ENCODE data around the gene AP3D1. TPM values are rescaled to one million over a fixed set of nuclear protein-coding genes. Genes with fewer than 3 reads are reported as not detected.

Gene AP3D1
- total RNA-seq, 2 experiments from 2014 or later, result 110 to 127 TPM

DNA sequence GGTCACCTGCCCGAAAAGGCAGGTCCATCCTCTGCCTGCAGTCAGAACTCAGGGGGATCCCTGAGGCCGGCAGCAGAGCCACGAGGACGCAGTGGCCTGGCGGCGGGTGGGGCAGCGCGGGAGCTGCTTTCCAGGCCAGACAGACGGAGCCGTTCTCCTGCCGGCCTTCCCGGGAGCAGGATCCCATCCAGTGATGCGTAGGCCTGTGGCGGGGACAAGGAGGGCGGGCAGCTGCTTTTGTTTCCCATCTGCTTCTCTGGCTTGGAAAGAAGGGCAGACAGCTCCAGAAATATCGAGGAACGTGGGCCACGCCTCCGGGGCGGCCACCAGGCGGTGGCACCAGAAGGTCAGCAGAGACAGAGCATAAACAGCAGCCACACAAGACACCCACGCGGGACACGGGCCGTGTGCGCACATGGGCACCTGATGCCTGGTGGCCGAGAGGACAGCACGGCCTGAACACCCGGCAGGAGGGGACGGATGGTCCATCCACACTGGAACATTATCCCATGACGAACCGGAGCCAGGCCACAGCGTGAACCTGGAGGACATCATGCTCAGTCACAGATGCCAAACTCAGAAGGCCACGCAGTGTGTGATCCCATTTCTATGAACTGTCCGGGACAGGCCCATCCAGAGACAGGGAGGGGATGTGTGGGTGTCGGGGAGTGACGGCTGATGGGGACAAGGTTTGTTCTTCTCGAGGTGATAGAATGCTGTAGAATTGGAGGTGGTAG lies 86.4 kb downstream of the AP3D1 start:
- Mint-ChIP-seq H3K4me3 (no peak overlapping the region), H3K9me3 (ENCODE audit: low read depth) (no peaks in the 10 kb centered on the region), H3K27me3 (no peaks in the 10 kb centered on the region), H3K36me3 (peaks cover 3% of the 10 kb centered on the region), H3K4me1 (peaks cover 18% of the 10 kb centered on the region), H3K27ac (no peak overlapping the region)
- ATAC-seq (no peak), DNase-seq (no peak)
- CTCF ChIA-PET, result no interaction called here

DNA sequence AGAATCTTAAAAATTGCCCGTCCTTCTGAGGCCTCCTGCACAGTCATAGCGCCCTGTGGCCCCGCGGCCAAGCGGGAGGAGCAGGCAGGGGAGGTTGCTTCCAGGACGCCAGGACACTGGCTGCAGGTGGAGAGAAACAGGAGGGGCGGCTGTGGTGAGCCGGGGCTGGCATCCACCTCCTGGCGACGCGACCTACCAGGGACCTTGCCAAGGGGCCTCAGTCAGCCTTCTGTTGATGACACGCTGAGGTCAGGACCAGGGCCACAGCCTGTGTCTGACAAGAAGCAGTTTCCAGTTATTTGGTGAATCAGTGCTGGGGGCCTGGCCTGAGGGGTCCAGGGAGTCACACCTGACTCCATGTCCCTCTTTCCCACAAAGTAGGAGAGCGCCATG lies 87.0 kb downstream of the AP3D1 start:
- H3K4me3 Mint-ChIP-seq, result no peak overlapping the region
- ATAC-seq (no peak), DNase-seq (no peak)
- no peaks in the 10 kb centered on the region for H3K36me3 Mint-ChIP-seq
- no peaks in the 10 kb centered on the region for H3K27me3 Mint-ChIP-seq
- H3K9me3 Mint-ChIP-seq (ENCODE audit: low read depth), result no peaks in the 10 kb centered on the region
- no peak overlapping the region for H3K27ac Mint-ChIP-seq
- CTCF ChIA-PET, result no interaction called here
- peaks cover 16% of the 10 kb centered on the region for H3K4me1 Mint-ChIP-seq

GRCh38 chr19:2063824-2064223 lies 87.5 kb downstream of the AP3D1 start:
- CTCF ChIA-PET, result interaction anchor here (1.2 to 4.0 kb wide), 3 partner anchors 12 to 47 kb away, joined by 3 to 19 read pairs (median 4); partner anchors contain the start of gene MKNK2
- H3K4me1 Mint-ChIP-seq, result peaks cover 18% of the 10 kb centered on the region
- no peaks in the 10 kb centered on the region for H3K9me3 Mint-ChIP-seq (ENCODE audit: low read depth)
- no peak overlapping the region for H3K4me3 Mint-ChIP-seq
- no peaks in the 10 kb centered on the region for H3K27me3 Mint-ChIP-seq
- DNase-seq (no peak), ATAC-seq (no peak)
- no peaks in the 10 kb centered on the region for H3K36me3 Mint-ChIP-seq
- no peak overlapping the region for H3K27ac Mint-ChIP-seq

DNA sequence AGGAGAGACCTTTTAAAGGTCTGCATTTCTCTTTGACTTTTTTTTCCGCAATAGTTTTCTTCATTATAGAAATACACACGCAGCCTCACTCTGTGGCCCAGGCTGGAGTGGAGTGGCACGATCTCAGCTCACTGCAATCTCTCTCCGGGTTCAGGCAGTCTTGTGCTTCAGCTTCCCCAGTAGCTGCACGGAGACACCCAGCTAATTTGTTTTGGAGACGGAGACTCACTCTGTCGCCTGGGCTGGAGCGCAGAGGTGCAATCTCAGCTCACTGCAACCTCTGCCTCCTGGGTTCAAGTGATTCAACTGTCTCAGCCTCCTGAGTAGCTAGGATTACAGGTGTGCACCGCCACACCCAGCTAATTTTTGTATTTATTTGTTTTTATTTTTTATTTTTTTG lies 88.6 kb downstream of the AP3D1 start:
- peak overlapping the region; percentile 84 for H3K4me3 Mint-ChIP-seq
- no peak for DNase-seq
- no peaks in the 10 kb centered on the region for H3K27me3 Mint-ChIP-seq
- H3K4me1 Mint-ChIP-seq, result peaks cover 23% of the 10 kb centered on the region
- CTCF ChIA-PET, result interaction anchor here (0.7 to 4.0 kb wide), 4 partner anchors 11 to 46 kb away, joined by 3 to 19 read pairs (median 4); partner anchors contain the start of gene MKNK2
- ATAC-seq, result no peak
- peak overlapping the region; percentile 61 for H3K27ac Mint-ChIP-seq
- no peaks in the 10 kb centered on the region for H3K36me3 Mint-ChIP-seq
- H3K9me3 Mint-ChIP-seq (ENCODE audit: low read depth), result no peaks in the 10 kb centered on the region

DNA sequence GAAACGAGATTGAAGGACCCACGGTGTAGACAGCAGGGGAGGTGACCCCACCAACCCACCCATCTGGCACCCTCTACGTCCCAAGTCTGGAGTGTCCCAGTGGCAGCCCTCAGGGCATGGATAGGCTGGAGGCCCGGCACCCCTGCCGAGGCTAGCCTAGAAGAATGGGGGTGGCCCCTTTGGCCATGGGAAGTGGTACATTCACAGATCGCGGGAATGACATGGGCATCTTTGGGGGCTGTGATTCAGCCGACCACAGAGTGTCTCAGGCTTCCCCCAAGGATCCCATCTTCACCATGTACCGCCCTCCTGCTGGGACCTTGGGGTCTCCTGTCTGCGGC lies 89.0 kb downstream of the AP3D1 start:
- Mint-ChIP-seq H3K36me3 (no peaks in the 10 kb centered on the region), H3K27ac (peak overlapping the region; percentile 87), H3K4me1 (peaks cover 27% of the 10 kb centered on the region), H3K27me3 (no peaks in the 10 kb centered on the region), H3K4me3 (peak overlapping the region; percentile 84), H3K9me3 (ENCODE audit: low read depth) (no peaks in the 10 kb centered on the region)
- ATAC-seq (no peak), DNase-seq (no peak)
- CTCF ChIA-PET, result interaction anchor here (1.0 to 4.0 kb wide), 6 partner anchors 10 to 45 kb away, joined by 3 to 19 read pairs (median 6); partner anchors contain the start of genes IZUMO4 and MKNK2

DNA sequence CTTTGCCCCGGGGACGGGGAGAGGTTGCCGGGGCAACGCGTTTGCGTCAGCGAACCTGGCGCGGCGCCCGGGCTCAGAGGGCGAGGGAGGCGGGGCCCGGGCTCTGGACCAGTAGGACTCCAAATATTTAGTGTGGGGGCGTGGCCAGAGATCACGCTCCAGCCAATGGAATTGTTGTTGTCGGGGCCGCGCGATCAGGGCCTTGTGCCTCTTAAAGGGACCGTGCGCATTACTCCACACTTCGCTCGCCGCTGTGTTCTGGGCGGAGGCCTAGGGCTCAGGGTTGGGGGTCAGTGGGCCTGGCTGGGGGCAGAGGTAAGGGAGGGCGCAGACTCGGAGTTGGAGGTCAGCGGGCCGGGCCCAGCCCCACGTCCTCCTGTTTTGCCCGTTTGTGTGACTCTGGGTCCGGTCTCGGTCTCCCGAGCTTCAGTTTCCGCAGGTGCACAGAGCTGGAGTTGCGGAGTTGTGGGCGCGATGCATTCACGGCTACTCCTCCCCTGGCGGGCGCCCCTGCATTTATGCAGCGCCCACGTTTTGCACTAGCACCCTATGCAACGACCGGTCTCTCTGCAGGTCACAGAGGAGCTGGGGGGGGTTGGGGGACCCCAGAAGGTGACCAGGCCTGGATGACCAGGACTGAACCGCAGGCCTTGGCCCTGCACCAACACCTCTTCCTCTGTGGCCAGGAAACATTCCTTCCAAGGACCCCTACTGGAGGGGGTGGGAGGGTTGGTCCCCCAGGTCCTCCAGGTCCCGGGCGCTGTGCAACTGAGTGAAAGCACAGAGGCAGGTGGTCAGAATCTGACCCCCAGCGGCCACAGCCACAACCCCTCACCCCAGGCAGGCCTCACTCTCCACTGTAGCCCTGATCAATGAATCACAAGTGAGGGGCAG lies 89.6 kb downstream of the AP3D1 start:
- ATAC-seq (peak; percentile 94), DNase-seq (peak; percentile 100)
- Mint-ChIP-seq H3K36me3 (no peaks in the 10 kb centered on the region), H3K27ac (peak overlapping the region; percentile 87), H3K9me3 (ENCODE audit: low read depth) (no peaks in the 10 kb centered on the region), H3K27me3 (no peaks in the 10 kb centered on the region), H3K4me1 (peaks cover 32% of the 10 kb centered on the region), H3K4me3 (peak overlapping the region; percentile 84)
- CTCF ChIA-PET, result interaction anchor here (1.0 to 4.0 kb wide), 5 partner anchors 10 to 35 kb away, joined by 3 to 19 read pairs (median 6); partner anchors contain the start of genes IZUMO4 and MKNK2

DNA sequence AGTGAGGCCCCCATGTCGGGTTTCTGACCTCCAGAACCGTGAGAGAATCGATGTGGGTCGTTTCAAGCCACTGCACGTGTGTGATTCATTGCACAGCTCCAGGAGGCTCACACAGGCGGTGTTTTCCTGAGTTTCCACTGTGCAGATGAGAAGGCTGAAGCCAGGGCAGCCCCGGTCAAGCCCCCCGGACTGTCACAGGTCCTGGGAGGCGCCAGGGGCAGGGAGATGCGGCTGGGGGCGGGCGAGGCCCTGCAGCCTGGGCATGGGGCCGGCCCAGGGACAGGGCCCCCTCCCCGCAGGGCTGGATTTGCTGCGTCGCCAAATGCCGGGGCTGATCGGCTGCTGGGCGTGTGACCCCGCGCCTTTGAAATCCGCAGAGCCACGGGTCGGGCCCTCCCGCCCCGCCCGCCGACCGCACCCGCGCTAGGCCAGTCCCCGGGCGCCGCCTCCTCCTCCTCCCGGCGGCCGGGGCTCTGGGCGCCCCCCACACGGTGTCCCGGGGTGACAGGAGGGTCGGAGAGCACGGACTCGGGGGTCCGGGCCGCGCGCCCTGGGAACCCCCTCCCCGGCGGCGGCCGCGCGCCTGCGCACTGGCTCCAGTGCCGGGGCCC lies 90.4 kb downstream of the AP3D1 start:
- Mint-ChIP-seq H3K9me3 (ENCODE audit: low read depth) (no peaks in the 10 kb centered on the region), H3K4me1 (peaks cover 37% of the 10 kb centered on the region), H3K27ac (peak overlapping the region; percentile 95), H3K27me3 (no peaks in the 10 kb centered on the region), H3K36me3 (no peaks in the 10 kb centered on the region), H3K4me3 (peak overlapping the region; percentile 84)
- ATAC-seq, result peak; percentile 41
- DNase-seq, result no peak
- CTCF ChIA-PET, result interaction anchor here (1.0 to 4.0 kb wide), 5 partner anchors 9 to 36 kb away, joined by 3 to 19 read pairs (median 6); partner anchors contain the start of genes IZUMO4 and MKNK2

DNA sequence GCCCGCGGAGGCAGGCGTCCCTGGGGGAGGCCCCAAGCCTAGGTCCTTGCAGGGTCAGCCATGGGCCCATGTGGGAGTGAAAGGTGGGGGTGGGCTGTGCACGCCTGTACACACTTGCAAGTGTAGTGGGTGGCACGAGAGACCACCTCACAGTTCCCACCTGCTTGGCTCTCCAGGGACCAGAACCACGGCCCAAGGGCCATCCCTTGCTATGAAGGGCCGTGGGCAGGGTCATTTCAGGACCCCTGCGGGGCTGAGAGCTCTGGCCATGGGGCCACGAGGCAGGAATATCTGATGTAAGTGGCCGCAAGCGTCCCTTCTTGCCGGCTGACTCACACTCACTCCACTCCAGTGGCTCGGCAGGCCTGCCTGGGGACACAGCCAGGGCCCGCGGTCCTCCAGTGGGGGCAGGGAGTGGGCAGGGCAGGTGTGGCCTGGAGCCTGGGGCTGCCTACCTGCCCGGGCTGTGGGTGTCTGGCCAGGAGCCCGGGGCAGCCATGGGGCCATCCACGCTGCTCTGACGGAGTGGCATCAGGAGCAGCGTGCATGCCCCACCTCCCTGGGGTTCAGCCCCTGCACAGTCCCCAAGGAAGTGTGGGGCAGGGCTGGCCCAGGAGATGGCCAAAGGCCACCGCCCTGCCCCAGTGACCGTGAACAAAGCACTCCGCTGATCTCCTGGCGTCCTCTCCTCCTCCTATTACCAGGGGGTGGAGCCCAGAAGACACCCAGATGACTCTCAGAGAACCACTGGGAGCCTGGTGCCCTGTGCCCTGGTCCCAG lies 91.8 kb downstream of the AP3D1 start:
- Mint-ChIP-seq H3K4me3 (peak overlapping the region; percentile 84), H3K27ac (peak overlapping the region; percentile 95), H3K36me3 (no peaks in the 10 kb centered on the region), H3K4me1 (peaks cover 47% of the 10 kb centered on the region), H3K9me3 (ENCODE audit: low read depth) (no peaks in the 10 kb centered on the region), H3K27me3 (no peaks in the 10 kb centered on the region)
- ATAC-seq (no peak), DNase-seq (no peak)
- CTCF ChIA-PET, result interaction anchor here (1.6 to 4.0 kb wide), 2 partner anchors 7 to 10 kb away, joined by 5 to 19 read pairs; partner anchors contain the start of gene MKNK2

DNA sequence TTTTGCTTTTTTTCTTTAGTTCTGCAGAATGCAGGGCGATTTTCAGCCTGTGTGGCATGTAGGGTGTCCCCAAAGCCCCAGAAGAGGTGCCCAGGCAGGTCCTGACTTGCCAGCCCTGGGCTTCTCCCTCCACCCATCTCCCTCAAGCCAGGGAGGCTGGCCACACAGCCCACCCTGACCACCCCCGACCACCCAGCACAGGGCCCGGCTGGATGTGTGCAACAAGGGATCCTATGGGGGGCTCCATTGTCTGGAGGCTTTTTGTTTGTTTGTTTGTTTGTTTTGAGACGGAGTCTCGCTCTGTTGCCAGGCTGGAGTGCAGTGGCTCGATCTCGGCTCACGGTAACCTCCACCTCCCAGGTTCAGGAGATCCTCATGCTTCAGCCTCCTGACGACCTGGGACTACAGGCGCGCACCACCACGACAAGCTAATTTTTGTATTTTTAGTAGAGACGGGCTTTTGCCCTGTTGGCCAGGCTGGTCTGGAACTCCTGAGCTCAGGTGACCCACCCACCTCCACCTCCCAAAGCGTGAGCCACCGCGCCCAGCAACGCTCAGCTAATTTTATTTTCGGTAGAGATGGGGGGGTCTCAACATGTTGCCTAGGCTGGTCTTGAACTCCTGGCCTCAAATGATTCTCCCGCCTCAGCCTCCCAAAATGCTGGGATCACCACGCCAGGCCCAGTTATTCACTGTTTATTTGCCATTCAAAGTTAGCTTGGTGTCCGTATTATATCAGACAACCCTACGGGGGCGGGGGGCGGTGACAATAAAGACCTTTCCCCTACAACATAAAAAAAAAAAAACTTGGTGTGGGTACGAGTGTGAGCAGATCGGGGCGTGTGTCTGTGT lies 92.6 kb downstream of the AP3D1 start:
- Mint-ChIP-seq H3K4me1 (peaks cover 50% of the 10 kb centered on the region), H3K9me3 (ENCODE audit: low read depth) (no peaks in the 10 kb centered on the region), H3K36me3 (no peaks in the 10 kb centered on the region), H3K27ac (peak overlapping the region; percentile 74), H3K27me3 (no peaks in the 10 kb centered on the region), H3K4me3 (no peak overlapping the region)
- DNase-seq, result no peak
- CTCF ChIA-PET, result interaction anchor here (1.2 to 1.6 kb wide), 2 partner anchors 8 to 11 kb away, joined by 3 to 5 read pairs; no protein-coding TSS in a partner anchor
- no peak for ATAC-seq

DNA sequence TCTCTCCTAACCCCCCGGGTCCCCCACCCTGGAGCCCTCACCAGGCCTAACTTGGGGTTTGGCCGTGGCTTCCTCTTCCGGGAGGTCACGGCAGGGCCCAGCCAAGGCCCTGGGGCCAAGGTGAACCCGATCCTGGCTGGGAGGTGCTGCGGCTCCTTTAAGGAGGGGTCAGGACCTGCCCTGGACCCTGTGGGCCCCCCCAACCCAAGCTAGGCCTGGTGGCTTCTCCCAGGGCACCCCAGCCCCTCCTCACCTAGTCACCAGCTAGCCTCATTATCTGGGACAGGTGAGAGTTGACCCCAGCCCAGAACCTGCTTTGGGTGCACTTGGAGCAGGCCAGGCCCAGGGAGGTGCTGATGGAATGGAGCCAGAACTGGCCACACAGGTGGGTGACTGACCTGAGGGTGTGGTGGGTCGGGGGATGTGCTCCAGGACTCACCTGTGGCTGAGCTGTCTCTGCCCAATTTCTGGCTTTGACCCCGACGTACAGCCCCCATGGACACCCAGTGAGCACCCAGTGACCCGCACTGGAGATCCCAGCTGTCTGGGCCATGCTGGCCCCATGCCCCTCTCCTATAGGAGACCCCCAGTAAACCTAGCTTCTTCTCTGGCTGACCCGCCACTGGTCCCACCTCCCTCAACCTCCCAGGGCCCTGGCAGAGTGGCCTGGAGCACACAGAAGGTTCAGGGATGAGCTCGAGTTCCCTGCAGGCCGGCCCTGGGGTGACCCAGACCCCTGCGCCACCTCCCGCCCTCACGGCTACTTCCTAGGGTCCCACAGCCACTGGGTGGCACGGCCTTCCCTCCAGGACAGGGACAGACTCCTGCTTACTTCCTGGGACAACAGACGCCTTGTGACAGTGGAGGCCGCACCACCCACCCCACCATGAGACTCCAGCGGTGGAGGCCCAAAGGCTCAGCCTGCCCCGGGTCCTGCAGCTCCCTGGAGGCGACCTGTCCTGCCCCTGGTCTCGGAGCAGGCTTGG lies 93.6 kb downstream of the AP3D1 start:
- H3K4me1 Mint-ChIP-seq, result peaks cover 52% of the 10 kb centered on the region
- H3K27ac Mint-ChIP-seq, result peak overlapping the region; percentile 74
- H3K4me3 Mint-ChIP-seq, result no peak overlapping the region
- no peaks in the 10 kb centered on the region for H3K36me3 Mint-ChIP-seq
- CTCF ChIA-PET, result interaction anchor here (0.6 to 1.8 kb wide), 5 partner anchors 9 to 398 kb away, joined by 3 to 8 read pairs (median 3); no protein-coding TSS in a partner anchor
- no peaks in the 10 kb centered on the region for H3K9me3 Mint-ChIP-seq (ENCODE audit: low read depth)
- DNase-seq (no peak), ATAC-seq (no peak)
- H3K27me3 Mint-ChIP-seq, result no peaks in the 10 kb centered on the region

DNA sequence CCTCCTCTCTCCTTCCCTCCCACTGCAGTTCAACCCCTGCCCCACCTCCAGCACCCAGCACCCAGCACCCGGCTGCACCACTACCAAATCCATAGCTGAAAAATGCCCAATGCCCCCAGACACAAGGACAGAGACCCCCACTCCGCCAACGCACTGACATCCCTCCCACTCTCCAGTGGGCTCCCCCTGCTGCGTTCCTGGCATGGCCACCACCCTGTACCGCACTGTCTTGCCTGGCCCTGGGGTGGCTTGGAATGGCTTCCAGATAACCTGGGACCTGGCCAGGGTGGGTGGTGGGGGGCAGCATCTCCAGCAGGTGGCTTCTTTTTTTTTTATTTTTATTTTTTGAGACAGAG lies 94.6 kb downstream of the AP3D1 start:
- H3K9me3 Mint-ChIP-seq (ENCODE audit: low read depth), result no peaks in the 10 kb centered on the region
- CTCF ChIA-PET, result interaction anchor here (1.1 to 1.8 kb wide), 4 partner anchors 11 to 29 kb away, joined by 3 to 8 read pairs (median 3); no protein-coding TSS in a partner anchor
- no peaks in the 10 kb centered on the region for H3K36me3 Mint-ChIP-seq
- ATAC-seq, result no peak
- peak overlapping the region; percentile 74 for H3K27ac Mint-ChIP-seq
- H3K27me3 Mint-ChIP-seq, result no peaks in the 10 kb centered on the region
- H3K4me3 Mint-ChIP-seq, result no peak overlapping the region
- no peak for DNase-seq
- H3K4me1 Mint-ChIP-seq, result peaks cover 53% of the 10 kb centered on the region
